Transverse colon (tissue), 4 donors: ENCODE measurements around the gene SPTBN4.
"Not testable (repeated sequence)": the region's sequence is repeated elsewhere in the genome, so short reads cannot be mapped to it uniquely, and the experiment has no call there.

ENCODE experiments used
- CTCF ChIP-seq, 5 experiments: fragments of 200-600 bp in 3 of 5; fragments of 450-650 bp in 2 of 5; sonication (generic) in 3 of 5; IDR thresholded peaks; 1 replicate in 2 of 5; 2 replicates in 3 of 5; pipeline ENCODE4 v1.5.1; 2016 to 2017; ENCODE audit warnings: antibody characterized with exemption in 5 of 5, inconsistent platforms in 3 of 5, mild to moderate bottlenecking in 2 of 5, moderate library complexity in 1 of 5
- EP300 ChIP-seq: sonication (generic); formaldehyde crosslinking; IDR thresholded peaks from one replicate; pipeline ENCODE4 v1.6.1; 2017; ENCODE audit warnings: antibody characterized with exemption, low read depth
- POLR2A ChIP-seq: fragments of 450-650 bp; IDR thresholded peaks from one replicate; pipeline ENCODE4 v1.6.1; 2016; ENCODE audit warnings: antibody characterized with exemption, mild to moderate bottlenecking, moderate library complexity
- POLR2AphosphoS5 ChIP-seq, 3 donors: sonication (generic); formaldehyde crosslinking; IDR thresholded peaks; one replicate each; pipeline ENCODE4 v1.6.1; 2016; ENCODE audit warnings: antibody characterized with exemption in 3 of 3

GRCh38 chr19:40547190-40547589, 80.4 kb downstream of the SPTBN4 start:
- not testable (repeated sequence) for TF ChIP-seq CTCF (IDR thresholded peaks at IDR 0.05); POLR2A; POLR2AphosphoS5 (IDR thresholded peaks at IDR 0.05); EP300
